CD4-positive, alpha-beta T cell treated with Interleukin-15 for 1 hour (primary cell): Measurements from ENCODE around the gene TNNI2.
"Not testable (repeated sequence)": the region's sequence is repeated elsewhere in the genome, so short reads cannot be mapped to it uniquely, and the experiment has no call there.

Experiments
- DNase-seq: peaks from one replicate; pipeline ENCODE4 v3.0.0-alpha.2; 2020

TNNI2 gene

GRCh38 chr11:1862588-1863351, 24.0 kb downstream of the TNNI2 start:
- no peak for DNase-seq

- DNase-seq: peak; percentile 60
Observed at GRCh38 chr11:1863352-1864216, 24.8 kb downstream of the TNNI2 start.

GRCh38 chr11:1864231-1864630, 25.4 kb downstream of the TNNI2 start:
- no peak for DNase-seq

- DNase-seq: no peak
Observed at GRCh38 chr11:1864831-1865665, 26.3 kb downstream of the TNNI2 start.

GRCh38 chr11:1866226-1866625, 27.4 kb downstream of the TNNI2 start:
- no peak for DNase-seq

- no peak for DNase-seq
Observed at GRCh38 chr11:1866776-1867175, 28.0 kb downstream of the TNNI2 start.

GRCh38 chr11:1867381-1867780, 28.6 kb downstream of the TNNI2 start:
- DNase-seq: no peak

GRCh38 chr11:1868056-1868635, 29.4 kb downstream of the TNNI2 start:
- DNase-seq: no peak

GRCh38 chr11:1868636-1869291, 30.0 kb downstream of the TNNI2 start:
- DNase-seq: no peak

- DNase-seq: no peak
Observed at GRCh38 chr11:1869427-1870325, 30.9 kb downstream of the TNNI2 start.

GRCh38 chr11:1870326-1870696, 31.5 kb downstream of the TNNI2 start:
- DNase-seq: no peak

- peak; percentile 41 for DNase-seq
Observed at GRCh38 chr11:1870721-1871466, 32.1 kb downstream of the TNNI2 start.

GRCh38 chr11:1871531-1871930, 32.8 kb downstream of the TNNI2 start:
- DNase-seq: no peak

GRCh38 chr11:1872267-1872985, 33.6 kb downstream of the TNNI2 start:
- DNase-seq: no peak

GRCh38 chr11:1873048-1873812, 34.4 kb downstream of the TNNI2 start:
- no peak for DNase-seq

- not testable (repeated sequence) for DNase-seq
Observed at GRCh38 chr11:1873813-1874150, 35.0 kb downstream of the TNNI2 start.

- not testable (repeated sequence) for DNase-seq
Observed at GRCh38 chr11:1874441-1875092, 35.8 kb downstream of the TNNI2 start.

- DNase-seq: no peak
Observed at GRCh38 chr11:1875093-1875850, 36.5 kb downstream of the TNNI2 start.
